B cell (primary cell): Measurements from ENCODE around the gene DLG2.

Experiments
- CTCF ChIP-seq: fragments of 200-600 bp; IDR thresholded peaks from one replicate; pipeline ENCODE4 v1.8.0; 2022; ENCODE audit warnings: antibody characterized with exemption, mild to moderate bottlenecking
- EZH2 ChIP-seq: IDR thresholded peaks from 2 replicates; pipeline ENCODE4 v1.6.1; 2012; ENCODE audit warnings: borderline replicate concordance, low read depth, mild to moderate bottlenecking, moderate library complexity, low read length; ENCODE audit not compliant: insufficient read depth, poor library complexity, severe bottlenecking

GRCh38 chr11:85589373-85589772, 37.8 kb downstream of the DLG2 start:
- no peak for TF ChIP-seq CTCF
- no peak for TF ChIP-seq EZH2
